Bronchial smooth muscle cell (primary cell): ENCODE results near the gene USP24. TPM values are rescaled to one million over a fixed set of nuclear protein-coding genes. Genes with fewer than 3 reads are reported as not detected.

ENCODE experiments used
- total RNA-seq: library from RNA; depleted of rRNA; stranded (reverse); fragments of >200 nt; gene quantifications from 2 replicates; pipeline ENCODE4 v1.2.1, GENCODE V29; 2014

Gene USP24, protein sequence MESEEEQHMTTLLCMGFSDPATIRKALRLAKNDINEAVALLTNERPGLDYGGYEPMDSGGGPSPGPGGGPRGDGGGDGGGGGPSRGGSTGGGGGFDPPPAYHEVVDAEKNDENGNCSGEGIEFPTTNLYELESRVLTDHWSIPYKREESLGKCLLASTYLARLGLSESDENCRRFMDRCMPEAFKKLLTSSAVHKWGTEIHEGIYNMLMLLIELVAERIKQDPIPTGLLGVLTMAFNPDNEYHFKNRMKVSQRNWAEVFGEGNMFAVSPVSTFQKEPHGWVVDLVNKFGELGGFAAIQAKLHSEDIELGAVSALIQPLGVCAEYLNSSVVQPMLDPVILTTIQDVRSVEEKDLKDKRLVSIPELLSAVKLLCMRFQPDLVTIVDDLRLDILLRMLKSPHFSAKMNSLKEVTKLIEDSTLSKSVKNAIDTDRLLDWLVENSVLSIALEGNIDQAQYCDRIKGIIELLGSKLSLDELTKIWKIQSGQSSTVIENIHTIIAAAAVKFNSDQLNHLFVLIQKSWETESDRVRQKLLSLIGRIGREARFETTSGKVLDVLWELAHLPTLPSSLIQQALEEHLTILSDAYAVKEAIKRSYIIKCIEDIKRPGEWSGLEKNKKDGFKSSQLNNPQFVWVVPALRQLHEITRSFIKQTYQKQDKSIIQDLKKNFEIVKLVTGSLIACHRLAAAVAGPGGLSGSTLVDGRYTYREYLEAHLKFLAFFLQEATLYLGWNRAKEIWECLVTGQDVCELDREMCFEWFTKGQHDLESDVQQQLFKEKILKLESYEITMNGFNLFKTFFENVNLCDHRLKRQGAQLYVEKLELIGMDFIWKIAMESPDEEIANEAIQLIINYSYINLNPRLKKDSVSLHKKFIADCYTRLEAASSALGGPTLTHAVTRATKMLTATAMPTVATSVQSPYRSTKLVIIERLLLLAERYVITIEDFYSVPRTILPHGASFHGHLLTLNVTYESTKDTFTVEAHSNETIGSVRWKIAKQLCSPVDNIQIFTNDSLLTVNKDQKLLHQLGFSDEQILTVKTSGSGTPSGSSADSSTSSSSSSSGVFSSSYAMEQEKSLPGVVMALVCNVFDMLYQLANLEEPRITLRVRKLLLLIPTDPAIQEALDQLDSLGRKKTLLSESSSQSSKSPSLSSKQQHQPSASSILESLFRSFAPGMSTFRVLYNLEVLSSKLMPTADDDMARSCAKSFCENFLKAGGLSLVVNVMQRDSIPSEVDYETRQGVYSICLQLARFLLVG (N-terminal part only)
- 34.4 and 38.9 TPM in 2 replicates for total RNA-seq

GRCh38 chr1:55215194-55216021, at the start of gene USP24:
Gene USP24, minus strand, starts transcription at chr1:55215364. Its CDS starts 251 bp downstream, at chr1:55215113.

DNA sequence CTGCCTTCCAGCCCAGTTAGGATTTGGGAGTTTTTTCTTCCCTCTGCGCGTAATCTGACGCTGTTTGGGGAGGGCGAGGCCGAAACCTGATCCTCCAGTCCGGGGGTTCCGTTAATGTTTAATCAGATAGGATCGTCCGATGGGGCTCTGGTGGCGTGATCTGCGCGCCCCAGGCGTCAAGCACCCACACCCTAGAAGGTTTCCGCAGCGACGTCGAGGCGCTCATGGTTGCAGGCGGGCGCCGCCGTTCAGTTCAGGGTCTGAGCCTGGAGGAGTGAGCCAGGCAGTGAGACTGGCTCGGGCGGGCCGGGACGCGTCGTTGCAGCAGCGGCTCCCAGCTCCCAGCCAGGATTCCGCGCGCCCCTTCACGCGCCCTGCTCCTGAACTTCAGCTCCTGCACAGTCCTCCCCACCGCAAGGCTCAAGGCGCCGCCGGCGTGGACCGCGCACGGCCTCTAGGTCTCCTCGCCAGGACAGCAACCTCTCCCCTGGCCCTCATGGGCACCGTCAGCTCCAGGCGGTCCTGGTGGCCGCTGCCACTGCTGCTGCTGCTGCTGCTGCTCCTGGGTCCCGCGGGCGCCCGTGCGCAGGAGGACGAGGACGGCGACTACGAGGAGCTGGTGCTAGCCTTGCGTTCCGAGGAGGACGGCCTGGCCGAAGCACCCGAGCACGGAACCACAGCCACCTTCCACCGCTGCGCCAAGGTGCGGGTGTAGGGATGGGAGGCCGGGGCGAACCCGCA, 175.7 kb downstream of the USP24 start, which contains the start of gene PCSK9:
Gene PCSK9 (plus strand): TSS at position 207 of the 741 bp plus-strand sequence. CDS start 290 bp downstream, at position 497.

Other genes starting within 250 kb of the USP24 start
- not detected in 2 replicates for gene TMEM61, start 234.7 kb downstream of the USP24 start, total RNA-seq
- not detected in 2 replicates for gene BSND, start 216.4 kb downstream of the USP24 start, total RNA-seq
- 0.94 and 1.1 TPM in 2 replicates for gene PCSK9, start 175.8 kb downstream of the USP24 start, total RNA-seq